Activated CD8-positive, alpha-beta memory T cell treated with anti-CD3 and anti-CD28 coated beads for 1 hour (primary cell): ENCODE data around the gene ADIRF.
"Not testable (repeated sequence)": the region's sequence is repeated elsewhere in the genome, so short reads cannot be mapped to it uniquely, and the experiment has no call there.

ENCODE experiments used
- DNase-seq, 2 donors: peaks; one replicate each; pipeline ENCODE4 v3.0.0-alpha.2; 2020; ENCODE audit warnings: low read depth in 1 of 2; ENCODE audit errors: extremely low read depth in 1 of 2

ADIRF gene

GRCh38 chr10:86968271-86968993, at the start of gene ADIRF:
ADIRF (plus strand) TSS chr10:86968482; CDS start chr10:86968545, 63 bp downstream.
- DNase-seq: no peak

- DNase-seq: no peak
These were observed 45.7 kb upstream of the ADIRF start for GRCh38 chr10:86922553-86922961.

GRCh38 chr10:86929468-86930380, 38.6 kb upstream of the ADIRF start:
- no peak for DNase-seq

GRCh38 chr10:86931872-86932271, 36.4 kb upstream of the ADIRF start:
- DNase-seq: no peak

- no peak for DNase-seq
These were observed 35.6 kb upstream of the ADIRF start for GRCh38 chr10:86932674-86933073.

- DNase-seq: not testable (repeated sequence)
These were observed 34.0 kb upstream of the ADIRF start for GRCh38 chr10:86934162-86934711.

GRCh38 chr10:86936661-86937501, 31.4 kb upstream of the ADIRF start:
- no peak for DNase-seq

GRCh38 chr10:86937502-86938154, 30.7 kb upstream of the ADIRF start:
- no peak for DNase-seq

GRCh38 chr10:86938260-86938659, 30.0 kb upstream of the ADIRF start:
- DNase-seq: no peak

GRCh38 chr10:86940076-86940475, 28.2 kb upstream of the ADIRF start:
- DNase-seq: not testable (repeated sequence)

GRCh38 chr10:86940677-86941076, 27.6 kb upstream of the ADIRF start:
- DNase-seq: no peak

GRCh38 chr10:86941426-86941825, 26.9 kb upstream of the ADIRF start:
- DNase-seq: no peak

- no peak for DNase-seq
These were observed 26.3 kb upstream of the ADIRF start for GRCh38 chr10:86941991-86942421.

- no peak for DNase-seq
These were observed 25.6 kb upstream of the ADIRF start for GRCh38 chr10:86942441-86943315.

- no peak for DNase-seq
These were observed 24.8 kb upstream of the ADIRF start for GRCh38 chr10:86943316-86944030.

- DNase-seq: no peak
These were observed 24.3 kb upstream of the ADIRF start for GRCh38 chr10:86944031-86944419.

- DNase-seq: no peak
These were observed 23.8 kb upstream of the ADIRF start for GRCh38 chr10:86944471-86944870.

- no peak for DNase-seq
These were observed 23.4 kb upstream of the ADIRF start for GRCh38 chr10:86944907-86945306.
